Stomach smooth muscle (tissue), 2 donors: ENCODE data around the gene WASF3.

ENCODE experiments used
- H3K27ac ChIP-seq: one replicate; pipeline ENCODE4 v1.7.0; 2013; ENCODE audit warnings: mild to moderate bottlenecking, low read length, inconsistent platforms
- H3K27me3 ChIP-seq, 2 donors: one replicate each; pipeline ENCODE4 v1.7.0; 2013; ENCODE audit warnings: low read length in 2 of 2; ENCODE audit not compliant: insufficient read depth in 2 of 2, control insufficient read depth in 1 of 2
- H3K36me3 ChIP-seq, 2 donors: one replicate each; pipeline ENCODE4 v1.7.0; 2013; ENCODE audit warnings: low read length in 2 of 2; ENCODE audit not compliant: control insufficient read depth in 2 of 2, insufficient read depth in 2 of 2
- H3K4me1 ChIP-seq: one replicate; pipeline ENCODE4 v1.7.0; 2013; ENCODE audit warnings: low read length; ENCODE audit not compliant: control insufficient read depth, insufficient read depth
- H3K4me3 ChIP-seq, 2 donors: one replicate each; pipeline ENCODE4 v1.7.0; 2013; ENCODE audit warnings: low read length in 2 of 2
- H3K9ac ChIP-seq, 2 donors: one replicate each; pipeline ENCODE4 v1.7.0; 2013; ENCODE audit warnings: low read length in 2 of 2, mild to moderate bottlenecking in 1 of 2
- H3K9me3 ChIP-seq, 2 donors: one replicate each; pipeline ENCODE4 v1.7.0; 2013; ENCODE audit warnings: low read length in 2 of 2; ENCODE audit not compliant: control insufficient read depth in 2 of 2
- donor health status: healthy.
- donor health status: Pancreatic carcinoma.

The WASF3 gene

DNA sequence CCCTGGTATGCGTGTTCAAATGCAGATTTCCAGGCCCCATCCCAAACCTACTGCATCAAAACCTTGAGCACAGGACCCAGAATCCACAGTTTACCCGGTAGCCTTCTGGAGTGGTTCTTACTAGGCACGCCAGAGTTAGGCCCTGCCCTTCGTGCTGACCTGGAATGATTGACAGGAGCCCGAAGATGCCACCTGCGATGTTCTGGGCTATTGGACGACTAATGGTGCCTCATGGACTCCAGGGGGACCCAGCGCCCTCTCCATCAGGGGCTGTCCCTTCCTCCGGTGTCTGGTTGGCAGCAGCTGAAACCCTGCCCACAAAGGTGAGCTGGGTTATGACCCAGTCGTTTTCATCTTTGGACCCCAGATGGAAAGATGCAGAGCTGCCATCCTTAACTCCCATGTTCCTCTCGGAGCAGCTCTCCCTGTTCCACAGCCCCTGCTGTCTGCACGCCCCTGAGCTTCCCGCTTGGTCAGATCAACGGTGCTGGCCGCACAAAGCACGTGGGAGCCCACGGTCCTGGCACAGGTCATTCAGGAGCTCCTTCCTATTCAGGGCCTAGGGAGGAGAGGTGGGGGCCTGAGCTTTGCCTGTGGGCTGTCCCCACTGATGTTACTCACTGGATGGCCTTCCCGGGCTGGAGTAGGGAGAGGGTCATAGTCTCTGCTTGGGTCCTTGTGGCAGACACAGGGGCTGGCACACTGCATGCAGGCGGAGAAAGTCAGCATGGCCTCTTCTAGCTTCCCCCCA lies 137.3 kb downstream of the WASF3 start:
- H3K27me3 ChIP-seq = no peaks in the 10 kb centered on the region
- no peak overlapping the region for H3K9ac ChIP-seq
- no peak overlapping the region for H3K27ac ChIP-seq
- no peaks in the 10 kb centered on the region for H3K36me3 ChIP-seq
- peaks cover 3% of the 10 kb centered on the region for H3K4me1 ChIP-seq
- no peak overlapping the region for H3K4me3 ChIP-seq
- peaks cover 0 to 9% of the 10 kb centered on the region in 2 donors for H3K9me3 ChIP-seq

DNA sequence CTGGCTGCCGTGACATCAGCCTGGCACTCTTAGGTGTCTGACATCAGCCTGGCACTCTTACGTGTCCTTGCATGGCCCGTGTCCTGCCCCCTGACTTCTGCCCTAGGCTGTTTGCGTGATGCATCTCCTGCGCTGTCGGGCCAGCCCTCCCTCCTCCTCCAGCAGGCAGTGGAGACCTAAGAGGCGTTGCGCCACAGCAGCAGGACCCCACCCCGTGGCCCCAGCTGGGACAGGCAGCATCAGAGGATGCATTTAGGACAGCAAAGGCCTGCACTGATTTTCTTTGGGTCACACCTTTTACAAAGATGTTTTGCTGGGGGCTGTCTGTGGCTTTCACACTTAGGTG lies 137.8 kb downstream of the WASF3 start:
- Histone ChIP-seq H3K4me3 (no peak overlapping the region), H3K36me3 (no peaks in the 10 kb centered on the region), H3K9me3 (peaks cover 0 to 5% of the 10 kb centered on the region in 2 donors), H3K27ac (no peak overlapping the region), H3K4me1 (peaks cover 3% of the 10 kb centered on the region), H3K9ac (no peak overlapping the region), H3K27me3 (no peaks in the 10 kb centered on the region)

DNA sequence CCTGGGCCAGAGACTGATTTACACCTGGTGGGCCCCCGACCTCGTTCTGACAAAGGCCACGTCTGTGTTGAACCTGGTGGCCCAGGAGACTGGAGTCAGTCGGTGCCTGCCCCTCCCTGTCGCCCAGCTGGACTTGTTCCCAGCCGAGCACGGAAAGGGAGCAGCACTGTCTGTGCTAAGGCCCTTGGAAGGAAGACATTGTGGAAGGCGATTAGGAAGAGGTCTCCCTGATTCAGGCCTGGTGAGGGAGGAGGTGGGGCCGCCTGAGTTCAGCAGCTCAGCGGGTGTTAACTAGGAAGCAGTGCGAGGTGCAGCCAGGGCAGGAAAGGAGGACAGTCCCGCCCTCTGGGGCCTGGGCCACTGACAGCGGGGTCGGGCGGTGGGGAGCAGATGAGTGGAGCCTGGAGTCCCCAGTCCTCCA lies 138.4 kb downstream of the WASF3 start:
- Histone ChIP-seq H3K4me3 (no peak overlapping the region), H3K27me3 (no peaks in the 10 kb centered on the region), H3K9me3 (no peaks in the 10 kb centered on the region), H3K27ac (no peak overlapping the region), H3K9ac (no peak overlapping the region), H3K4me1 (peaks cover 3% of the 10 kb centered on the region), H3K36me3 (no peaks in the 10 kb centered on the region)

DNA sequence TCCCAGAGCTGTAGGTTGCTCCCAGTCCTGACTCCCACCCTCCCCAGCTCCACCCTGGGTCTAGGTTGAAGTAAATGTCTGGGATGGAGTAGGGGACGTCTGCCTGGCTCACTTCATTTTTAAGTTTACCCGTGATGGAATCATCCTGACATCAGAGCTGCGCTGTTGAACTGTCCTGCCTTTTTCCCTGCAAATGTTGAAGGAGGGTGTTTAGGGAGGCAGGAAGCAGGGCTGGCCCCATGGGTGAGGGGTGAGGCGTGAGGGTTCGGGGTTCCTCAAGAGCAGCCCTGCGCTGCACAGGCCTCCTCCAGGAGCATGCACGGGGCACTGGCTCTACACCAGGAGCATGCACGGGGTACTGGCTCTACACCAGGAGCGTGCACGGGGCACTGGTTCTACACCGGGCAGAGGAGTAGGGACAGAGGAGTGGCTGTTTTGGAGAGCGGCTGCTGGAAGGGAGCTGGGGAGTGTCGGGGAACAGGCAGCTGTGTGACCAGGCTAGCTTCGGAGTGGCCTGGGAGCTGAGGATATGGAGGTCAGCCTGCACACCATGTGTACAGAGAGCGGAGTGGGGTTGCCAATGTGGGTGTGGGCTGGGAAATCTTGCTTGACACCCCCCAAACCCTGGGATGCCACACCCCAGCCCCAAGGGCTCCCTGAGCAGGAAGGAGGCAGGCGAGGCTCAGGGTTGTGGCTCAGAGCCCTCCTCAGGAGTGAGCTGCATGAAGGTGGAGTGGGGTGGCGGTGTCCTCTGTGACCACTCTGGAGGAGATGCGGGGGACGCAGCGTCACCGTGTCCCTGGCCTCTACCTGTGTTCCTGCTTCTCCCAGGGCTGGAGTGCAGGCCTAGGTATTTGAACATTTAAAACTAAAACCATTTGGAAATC lies 139.8 kb downstream of the WASF3 start:
- no peaks in the 10 kb centered on the region for H3K9me3 ChIP-seq
- H3K27ac ChIP-seq = no peak overlapping the region
- H3K4me3 ChIP-seq = no peak overlapping the region
- no peak overlapping the region for H3K9ac ChIP-seq
- no peaks in the 10 kb centered on the region for H3K36me3 ChIP-seq
- peaks cover 3% of the 10 kb centered on the region for H3K4me1 ChIP-seq
- no peaks in the 10 kb centered on the region for H3K27me3 ChIP-seq

DNA sequence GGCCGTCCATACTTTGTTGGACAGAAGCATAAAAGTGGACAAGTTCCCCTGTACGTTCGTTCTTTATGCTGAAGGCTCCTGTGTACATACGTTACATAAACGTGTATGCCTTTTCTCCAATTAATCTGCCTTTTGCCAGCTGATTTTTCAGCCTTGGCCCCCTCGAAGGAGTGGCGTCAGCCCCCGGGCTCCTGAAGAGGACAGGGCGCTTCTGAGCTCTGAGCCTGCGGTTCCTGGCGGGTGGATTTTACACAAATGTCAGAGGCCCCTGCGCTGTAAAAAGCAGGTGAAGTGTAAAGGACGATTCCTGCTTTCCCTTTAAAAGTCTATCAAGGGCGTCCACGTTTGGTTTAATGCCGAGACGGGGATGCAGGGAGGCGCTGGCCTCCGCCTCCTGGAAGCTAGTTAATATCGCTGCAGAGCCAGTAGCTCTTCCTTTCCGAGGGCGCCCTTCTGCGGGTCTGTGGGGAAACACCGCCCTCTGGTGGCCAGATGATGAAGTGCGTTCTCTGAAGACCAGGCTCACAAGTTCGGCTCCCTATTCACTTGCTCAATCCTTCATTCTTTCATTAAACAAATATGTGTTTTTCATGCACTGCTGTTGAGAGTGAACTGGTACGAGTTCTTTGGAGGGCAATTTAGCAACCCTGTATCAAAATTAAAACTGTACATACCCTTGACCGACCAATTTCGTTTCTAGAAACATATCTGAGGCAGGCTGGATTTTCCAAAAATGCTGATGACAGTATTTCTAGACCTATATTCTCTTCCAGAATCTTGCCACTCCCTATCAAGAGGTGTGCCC lies 141.1 kb downstream of the WASF3 start:
- Histone ChIP-seq H3K4me3 (peak overlapping the region; percentile 40 to 49), H3K9ac (no peak overlapping the region), H3K9me3 (no peaks in the 10 kb centered on the region), H3K4me1 (peaks cover 3% of the 10 kb centered on the region), H3K36me3 (no peaks in the 10 kb centered on the region), H3K27ac (no peak overlapping the region), H3K27me3 (no peaks in the 10 kb centered on the region)

DNA sequence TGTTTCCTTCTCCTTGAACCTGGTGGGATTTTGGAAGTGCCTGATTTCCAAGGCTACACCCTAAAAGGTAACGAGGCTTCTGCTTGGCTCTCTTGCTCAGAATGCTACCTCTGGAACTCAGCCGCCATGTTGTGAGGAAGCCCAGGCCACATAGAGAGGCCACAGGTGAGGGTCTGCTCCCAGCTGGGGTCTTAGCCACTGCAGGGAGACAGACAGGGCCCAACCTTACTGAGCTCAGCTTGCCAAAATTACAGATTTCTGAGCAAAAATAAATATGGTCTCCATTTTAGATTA lies 141.7 kb downstream of the WASF3 start:
- no peaks in the 10 kb centered on the region for H3K27me3 ChIP-seq
- H3K27ac ChIP-seq = no peak overlapping the region
- no peak overlapping the region for H3K4me3 ChIP-seq
- H3K36me3 ChIP-seq = no peaks in the 10 kb centered on the region
- H3K4me1 ChIP-seq = peaks cover 3% of the 10 kb centered on the region
- no peak overlapping the region for H3K9ac ChIP-seq
- H3K9me3 ChIP-seq = no peaks in the 10 kb centered on the region

DNA sequence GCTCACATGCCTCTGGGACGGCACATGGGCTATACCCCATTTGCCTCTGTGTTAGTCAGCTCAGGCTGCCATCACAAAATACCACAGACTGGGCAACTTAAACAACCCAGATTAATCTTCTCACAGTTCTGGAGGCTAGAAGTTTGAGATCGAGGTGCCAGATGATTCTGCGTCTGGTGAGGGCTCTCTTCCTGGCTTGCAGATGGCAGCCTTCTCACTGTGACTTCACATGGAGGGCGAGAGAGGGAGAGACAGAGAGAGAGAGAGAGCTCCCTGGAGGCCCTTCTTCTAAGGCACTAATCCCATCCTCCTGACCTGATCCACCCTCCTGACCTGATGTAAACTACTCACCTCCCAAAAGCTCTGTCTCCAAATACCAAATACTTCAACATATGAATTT lies 148.1 kb downstream of the WASF3 start:
- H3K27me3 ChIP-seq = no peaks in the 10 kb centered on the region
- H3K9me3 ChIP-seq = no peaks in the 10 kb centered on the region
- H3K4me3 ChIP-seq = no peak overlapping the region
- no peak overlapping the region for H3K9ac ChIP-seq
- H3K27ac ChIP-seq = no peak overlapping the region
- no peaks in the 10 kb centered on the region for H3K4me1 ChIP-seq
- H3K36me3 ChIP-seq = no peaks in the 10 kb centered on the region

DNA sequence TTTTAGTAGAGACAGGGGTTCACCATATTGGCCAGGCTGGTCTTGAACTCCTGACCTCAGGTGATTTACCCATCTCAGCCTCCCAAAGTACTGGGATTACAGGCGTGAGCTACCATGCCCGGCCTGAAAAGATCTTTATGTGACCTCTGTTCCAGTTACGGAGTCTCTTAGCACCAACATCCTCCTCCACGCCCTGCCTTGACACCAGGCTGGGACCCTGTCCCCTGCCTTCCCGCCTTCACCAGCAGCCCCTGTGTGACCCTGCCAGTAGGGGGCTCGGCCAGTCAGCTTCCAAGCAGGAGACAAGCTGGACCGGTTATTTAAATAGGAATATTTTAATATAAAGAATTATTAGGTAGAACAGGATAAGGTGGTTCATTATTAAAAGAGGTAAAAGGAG lies 148.9 kb downstream of the WASF3 start:
- H3K4me3 ChIP-seq = no peak overlapping the region
- no peaks in the 10 kb centered on the region for H3K27me3 ChIP-seq
- no peaks in the 10 kb centered on the region for H3K9me3 ChIP-seq
- H3K4me1 ChIP-seq = no peaks in the 10 kb centered on the region
- H3K36me3 ChIP-seq = no peaks in the 10 kb centered on the region
- H3K27ac ChIP-seq = no peak overlapping the region
- no peak overlapping the region for H3K9ac ChIP-seq

DNA sequence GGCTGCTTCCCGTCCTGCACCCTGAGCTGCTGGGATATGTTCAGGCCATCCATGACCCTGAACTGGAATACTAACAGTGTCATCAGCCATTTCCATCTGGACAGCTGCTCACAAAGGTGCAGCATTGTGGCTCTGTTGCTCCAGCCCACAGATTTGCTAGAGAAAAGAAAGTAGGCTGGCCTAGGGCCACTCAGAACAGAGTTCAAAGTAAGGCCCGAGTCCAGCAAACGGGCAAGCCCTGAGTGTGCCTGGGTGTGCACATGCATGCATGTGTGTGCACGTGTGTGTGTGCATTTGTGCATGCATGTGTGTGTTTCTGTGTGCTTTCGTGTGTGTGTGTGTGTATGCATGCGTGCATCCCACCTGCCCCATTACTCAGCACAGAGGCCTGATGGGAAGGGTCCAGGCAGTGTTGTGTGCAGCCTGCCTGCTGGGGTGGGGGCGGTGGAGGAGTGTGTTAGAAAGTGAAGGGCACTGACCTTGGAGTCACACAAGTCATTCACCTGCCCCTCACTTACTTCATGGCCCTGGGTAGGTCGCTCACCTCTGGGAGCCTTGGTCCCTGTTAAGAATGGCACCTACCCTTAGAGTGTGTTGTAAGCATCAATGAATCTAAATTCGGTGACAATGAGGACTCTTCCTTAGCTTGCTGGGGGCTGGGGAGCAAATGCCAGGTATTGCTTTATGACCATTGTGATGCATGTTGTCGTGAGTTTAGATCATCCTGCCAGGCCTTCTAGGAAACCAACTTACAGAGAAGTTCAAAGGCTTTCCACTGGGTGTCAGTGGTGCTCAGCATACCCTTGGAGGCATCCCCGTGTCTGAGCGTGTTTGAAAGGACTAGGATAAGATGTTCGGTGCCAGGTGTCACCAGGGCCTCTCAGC lies 149.9 kb downstream of the WASF3 start:
- Histone ChIP-seq H3K27ac (no peak overlapping the region), H3K27me3 (no peaks in the 10 kb centered on the region), H3K4me1 (no peaks in the 10 kb centered on the region), H3K4me3 (no peak overlapping the region), H3K36me3 (no peaks in the 10 kb centered on the region), H3K9ac (no peak overlapping the region), H3K9me3 (peaks cover 0 to 3% of the 10 kb centered on the region in 2 donors)

DNA sequence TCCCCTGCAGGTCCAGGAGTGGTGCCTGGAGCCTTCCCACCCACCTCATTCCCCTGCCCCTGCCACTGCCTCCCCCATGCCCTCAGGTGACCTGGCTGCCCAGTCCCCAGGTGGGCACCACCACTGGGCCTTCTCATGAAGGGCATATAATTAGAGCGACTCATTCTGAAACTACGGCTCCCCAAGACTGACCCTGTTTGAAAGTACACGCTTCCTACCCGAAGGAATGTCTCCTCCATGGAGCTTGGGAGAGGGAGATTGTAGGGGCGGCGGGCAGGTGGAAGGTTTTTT lies 150.5 kb downstream of the WASF3 start:
- Histone ChIP-seq H3K4me3 (no peak overlapping the region), H3K9me3 (peaks cover 4 to 5% of the 10 kb centered on the region in 2 donors), H3K9ac (no peak overlapping the region), H3K36me3 (no peaks in the 10 kb centered on the region), H3K27me3 (no peaks in the 10 kb centered on the region), H3K27ac (no peak overlapping the region), H3K4me1 (no peaks in the 10 kb centered on the region)
